Suprapubic skin (tissue), 4 donors: ENCODE results near the gene HLF.

Source experiments
- EP300 ChIP-seq: sonication (generic); formaldehyde crosslinking; IDR thresholded peaks from one replicate; pipeline ENCODE4 v1.6.1; 2017; ENCODE audit warnings: antibody characterized with exemption
- POLR2A ChIP-seq, 2 donors: fragments of 450-650 bp; IDR thresholded peaks; one replicate each; pipeline ENCODE4 v1.6.1; 2017; ENCODE audit warnings: antibody characterized with exemption in 2 of 2, mild to moderate bottlenecking in 2 of 2, moderate library complexity in 2 of 2
- POLR2AphosphoS5 ChIP-seq, 3 donors: sonication (generic); formaldehyde crosslinking; IDR thresholded peaks; one replicate each; pipeline ENCODE4 v1.6.1; 2017; ENCODE audit warnings: antibody characterized with exemption in 3 of 3
- TF ChIP-seq, protein P1 (sequence below), 2 donors: fragments of 200-600 bp in 1 of 2; fragments of 450-650 bp in 1 of 2; sonication (generic) in 1 of 2; IDR thresholded peaks; one replicate each; pipeline ENCODE4 v1.5.1; 2016 to 2019; ENCODE audit warnings: antibody characterized with exemption in 2 of 2, mild to moderate bottlenecking in 1 of 2, moderate library complexity in 1 of 2

DNA sequence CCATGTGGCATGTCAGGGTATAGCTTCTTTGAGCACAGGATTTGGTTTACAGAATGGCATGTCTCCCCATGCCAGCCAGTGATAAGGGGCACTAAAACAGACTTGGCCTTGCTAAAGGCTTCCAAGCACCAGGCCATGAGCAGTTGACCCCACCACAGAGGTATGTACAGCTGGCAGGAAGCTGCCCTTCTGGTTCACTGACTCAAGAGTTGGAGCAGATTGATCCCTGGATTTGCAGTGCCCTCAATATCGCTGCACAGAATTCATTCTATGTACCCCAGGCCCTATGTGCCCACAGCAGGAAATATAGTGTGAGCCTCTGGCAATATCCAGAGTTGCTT lies 24.3 kb downstream of the HLF start:
- no peak for TF ChIP-seq POLR2A (IDR thresholded peaks at IDR 0.05)
- TF ChIP-seq, protein P1, sequence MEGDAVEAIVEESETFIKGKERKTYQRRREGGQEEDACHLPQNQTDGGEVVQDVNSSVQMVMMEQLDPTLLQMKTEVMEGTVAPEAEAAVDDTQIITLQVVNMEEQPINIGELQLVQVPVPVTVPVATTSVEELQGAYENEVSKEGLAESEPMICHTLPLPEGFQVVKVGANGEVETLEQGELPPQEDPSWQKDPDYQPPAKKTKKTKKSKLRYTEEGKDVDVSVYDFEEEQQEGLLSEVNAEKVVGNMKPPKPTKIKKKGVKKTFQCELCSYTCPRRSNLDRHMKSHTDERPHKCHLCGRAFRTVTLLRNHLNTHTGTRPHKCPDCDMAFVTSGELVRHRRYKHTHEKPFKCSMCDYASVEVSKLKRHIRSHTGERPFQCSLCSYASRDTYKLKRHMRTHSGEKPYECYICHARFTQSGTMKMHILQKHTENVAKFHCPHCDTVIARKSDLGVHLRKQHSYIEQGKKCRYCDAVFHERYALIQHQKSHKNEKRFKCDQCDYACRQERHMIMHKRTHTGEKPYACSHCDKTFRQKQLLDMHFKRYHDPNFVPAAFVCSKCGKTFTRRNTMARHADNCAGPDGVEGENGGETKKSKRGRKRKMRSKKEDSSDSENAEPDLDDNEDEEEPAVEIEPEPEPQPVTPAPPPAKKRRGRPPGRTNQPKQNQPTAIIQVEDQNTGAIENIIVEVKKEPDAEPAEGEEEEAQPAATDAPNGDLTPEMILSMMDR (IDR thresholded peaks at IDR 0.05) = no peak
- TF ChIP-seq EP300 = no peak
- TF ChIP-seq POLR2AphosphoS5 (IDR thresholded peaks at IDR 0.05) = no peak
